Bronchial epithelial cell (primary cell): ENCODE results near the gene CEPT1. TPM values are rescaled to one million over a fixed set of nuclear protein-coding genes. Genes with fewer than 3 reads are reported as not detected.

Experiments used
- DNase-seq: peaks from one replicate; pipeline ENCODE4 v3.0.0-alpha.2; 2010; ENCODE audit warnings: low read depth
- FAIRE-seq: peaks from 2 replicates; lab custom pipeline; 2011; peaks lifted over from hg19 to GRCh38; lab: Jason Lieb, UNC
- H3K27me3 ChIP-seq: 2 replicates; pipeline ENCODE4 v1.5.1; 2011; ENCODE audit warnings: low read length; ENCODE audit not compliant: control insufficient read depth, insufficient read depth
- H3K36me3 ChIP-seq: 2 replicates; pipeline ENCODE4 v1.5.1; 2011; ENCODE audit warnings: low read length; ENCODE audit not compliant: control insufficient read depth, insufficient read depth
- H3K4me3 ChIP-seq: 2 replicates; pipeline ENCODE4 v1.5.1; 2011; ENCODE audit warnings: mild to moderate bottlenecking, low read depth, low read length, control low read depth
- CTCF ChIP-seq: IDR thresholded peaks from 2 replicates; pipeline ENCODE4 v1.5.1; 2011; ENCODE audit warnings: mild to moderate bottlenecking, moderate library complexity, low read length, control low read depth, inconsistent platforms; ENCODE audit not compliant: insufficient read depth, severe bottlenecking
- total RNA-seq: library from RNA; depleted of rRNA; stranded (reverse); fragments of >200 nt; gene quantifications from 2 replicates; pipeline ENCODE4 v1.2.1, GENCODE V29; 2014

Gene CEPT1
- total RNA-seq, 1 donor from 2014 or later, result 49.5 TPM

- FAIRE-seq (no peak), DNase-seq (no peak)
- TF ChIP-seq CTCF, result no peak
- no peaks in the 10 kb centered on the region for H3K27me3 ChIP-seq
- H3K4me3 ChIP-seq, result no peak overlapping the region
- H3K36me3 ChIP-seq, result no peaks in the 10 kb centered on the region
These were observed 40.0 kb downstream of the CEPT1 start for GRCh38 chr1:111179968-111180533.

DNA sequence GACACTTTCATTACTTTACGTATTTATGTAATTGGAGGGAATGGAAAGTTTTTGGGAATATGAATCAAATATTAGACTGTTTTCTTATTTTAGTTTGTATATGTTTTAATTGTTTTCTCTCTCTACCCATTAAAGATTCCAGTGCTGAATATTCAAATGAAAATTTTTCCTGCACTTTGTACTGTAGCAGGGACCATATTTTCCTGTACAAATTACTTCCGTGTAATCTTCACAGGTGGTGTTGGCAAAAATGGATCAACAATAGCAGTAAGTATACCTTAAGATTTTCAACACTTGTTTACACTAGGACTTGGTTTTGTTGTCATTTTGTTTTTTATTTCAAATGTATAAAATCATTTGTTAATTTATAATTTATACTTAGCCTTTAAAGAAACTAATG lies 42.0 kb downstream of the CEPT1 start:
- Histone ChIP-seq H3K4me3 (no peak overlapping the region), H3K36me3 (peaks cover 1% of the 10 kb centered on the region), H3K27me3 (no peaks in the 10 kb centered on the region)
- FAIRE-seq (no peak), DNase-seq (no peak)
- no peak for TF ChIP-seq CTCF

- no peak overlapping the region for H3K4me3 ChIP-seq
- peaks cover 5% of the 10 kb centered on the region for H3K36me3 ChIP-seq
- H3K27me3 ChIP-seq, result no peaks in the 10 kb centered on the region
- TF ChIP-seq CTCF, result no peak
- FAIRE-seq, result no peak
- DNase-seq, result no peak
These were observed 43.5 kb downstream of the CEPT1 start for GRCh38 chr1:111183308-111184069.

- Histone ChIP-seq H3K36me3 (peaks cover 7% of the 10 kb centered on the region), H3K27me3 (no peaks in the 10 kb centered on the region), H3K4me3 (no peak overlapping the region)
- FAIRE-seq (no peak), DNase-seq (no peak)
- TF ChIP-seq CTCF, result no peak
These were observed 44.6 kb downstream of the CEPT1 start for GRCh38 chr1:111184663-111185062.

DNA sequence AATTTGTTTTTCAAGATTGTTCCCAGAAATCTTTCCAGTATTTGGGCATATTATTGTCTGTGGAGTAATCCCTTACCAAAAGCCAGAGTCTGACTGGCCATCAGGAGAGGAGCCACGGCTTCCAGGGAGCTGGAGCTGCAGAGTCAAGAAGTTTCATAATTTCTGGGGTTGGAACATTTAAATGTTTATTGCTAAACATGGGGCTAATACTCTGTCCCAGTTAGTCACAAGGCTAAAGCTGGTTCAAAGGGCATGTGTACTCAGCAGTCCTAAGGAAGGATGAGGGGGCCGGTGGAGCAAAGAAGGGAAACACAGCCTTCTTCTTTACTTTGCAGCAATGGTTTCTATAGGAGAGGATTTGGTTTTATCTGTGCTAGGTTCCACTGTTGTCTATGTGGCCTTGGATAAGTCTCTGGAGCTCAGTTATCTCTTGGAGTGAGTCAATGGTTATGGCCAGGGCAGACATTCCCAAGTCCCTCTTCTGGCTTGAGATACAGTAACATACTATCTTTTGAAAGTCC lies 51.0 kb downstream of the CEPT1 start:
- no peaks in the 10 kb centered on the region for H3K27me3 ChIP-seq
- no peak overlapping the region for H3K4me3 ChIP-seq
- no peak for DNase-seq
- no peak for TF ChIP-seq CTCF
- FAIRE-seq, result no peak
- H3K36me3 ChIP-seq, result peaks cover 15% of the 10 kb centered on the region

GRCh38 chr1:111191496-111191895 lies 51.5 kb downstream of the CEPT1 start:
- FAIRE-seq, result no peak
- peak; percentile 57 for DNase-seq
- Histone ChIP-seq H3K36me3 (peaks cover 18% of the 10 kb centered on the region), H3K4me3 (no peak overlapping the region), H3K27me3 (no peaks in the 10 kb centered on the region)
- TF ChIP-seq CTCF, result no peak
